ENCODE data around the gene DHRS2. TPM values are rescaled to one million over a fixed set of nuclear protein-coding genes. Genes with fewer than 3 reads are reported as not detected.

Gene DHRS2
- total and polyA plus RNA-seq, 2 of the 13 experiments (the other 11 are each of a cell fraction or from before 2014, with no cell fraction given) = 1,621 to 3,021 TPM

- TF ChIP-seq ZBTB46 (CRISPR knock-in tag; IDR thresholded peaks at IDR 0.05; ENCODE audit: borderline replicate concordance) (no peak), ZNF883 (CRISPR knock-in tag; IDR thresholded peaks at IDR 0.05; ENCODE audit: not compliant biosample characterization) (no peak), ZNF768 (CRISPR knock-in tag; IDR thresholded peaks at IDR 0.05) (0 out of 2 replicates have a peak, but pooled peaks have one; percentile 18), EEA1 (CRISPR knock-in tag; IDR thresholded peaks at IDR 0.05; ENCODE audit: borderline replicate concordance) (no peak), BCL6 (CRISPR knock-in tag; IDR thresholded peaks at IDR 0.05) (peak; percentile 91), IRF1 (CRISPR knock-in tag; IDR thresholded peaks at IDR 0.05; ENCODE audit: low read depth) (no peak), TRIM24 (CRISPR knock-in tag; IDR thresholded peaks at IDR 0.05) (no peak), CC2D1A (CRISPR knock-in tag; IDR thresholded peaks at IDR 0.05) (no peak), CEBPZ (IDR thresholded peaks at IDR 0.05; ENCODE audit: low read length) (no peak), CBX5 (CRISPR knock-in tag; IDR thresholded peaks at IDR 0.05; ENCODE audit: borderline replicate concordance) (peak; percentile 99), TFE3 (CRISPR knock-in tag; IDR thresholded peaks at IDR 0.05) (0 out of 2 replicates have a peak, but pooled peaks have one; percentile 51), TP53 (CRISPR knock-in tag; conservative IDR thresholded peaks at IDR 0.05) (no peak), ZNF563 (CRISPR knock-in tag; IDR thresholded peaks at IDR 0.05) (no peak), E2F5 (CRISPR knock-in tag; conservative IDR thresholded peaks at IDR 0.05) (no peak), ARID5B (CRISPR knock-in tag; IDR thresholded peaks at IDR 0.05) (peak; percentile 96)
Observed at GRCh38 chr14:23613242-23614070, 22.7 kb upstream of the DHRS2 start (continued).

All from HepG2 (cell line).